GM12878 (cell line): ENCODE data around the gene GSS. TPM values are rescaled to one million over a fixed set of nuclear protein-coding genes. Genes with fewer than 3 reads are reported as not detected.

ENCODE experiments used
- ATAC-seq: fragments of 200-7000 bp; cut with Tn5 transposase; 3 replicates; pipeline ENCODE4 v1.9.1; 2020; ENCODE audit warnings: mild to moderate bottlenecking, moderate library complexity
- BruUV-seq: library from RNA; stranded (reverse); fragments of 400-500 nt; replicated peaks from 2 replicates; lab custom pipeline; 2021; lab: Mats Ljungman, UMichigan
- CTCF ChIA-PET: fragments of 300-600 bp; sonication (Branson Sonifier 250); formaldehyde crosslinking; extraction: SDS; loops from one replicate; lab custom pipeline; 2021; ENCODE audit warnings: inconsistent platforms; lab: Yijun Ruan, JAX
- POLR2A ChIA-PET: fragments of 350-600 bp; formaldehyde crosslinking; extraction: SDS; loops from one replicate; lab custom pipeline; 2021; ENCODE audit warnings: inconsistent platforms; lab: Charles Lee
- RAD21 ChIA-PET: fragments of 300-600 bp; sonication (Branson Sonifier 250); formaldehyde crosslinking; loops from one replicate; lab custom pipeline; 2023; ENCODE audit warnings: antibody characterized with exemption; ENCODE audit not compliant: unreplicated experiment; lab: Charles Lee
- SMC1A ChIA-PET: fragments of 300-600 bp; sonication (Branson Sonifier 250); formaldehyde crosslinking; loops from one replicate; lab custom pipeline; 2023; ENCODE audit not compliant: unreplicated experiment, uncharacterized antibody; lab: Charles Lee
- DNase-seq: peaks from one replicate; pipeline ENCODE4 v3.0.0-alpha.2; 2011; ENCODE audit warnings: low read depth, low spot score
- FAIRE-seq: peaks from 3 replicates; lab custom pipeline; 2011; peaks lifted over from hg19 to GRCh38; lab: Jason Lieb, UNC
- H2AFZ ChIP-seq: 2 replicates; pipeline ENCODE4 v1.6.0; 2011; ENCODE audit warnings: low read depth, low read length, control low read depth; ENCODE audit not compliant: control insufficient read depth
- H3K27ac ChIP-seq: 2 replicates; pipeline ENCODE4 v1.5.1; 2011; ENCODE audit warnings: control low read depth; ENCODE audit not compliant: control insufficient read depth, insufficient read depth
- H3K27me3 ChIP-seq, 2 experiments: replicated peaks in 1 of 2; 2 replicates each; pipeline versions ENCODE4 v1.6.0 to v1.6.1; 2011; ENCODE audit warnings: low read length in 1 of 2; ENCODE audit not compliant: control insufficient read depth in 2 of 2, insufficient read depth in 2 of 2
- H3K36me3 ChIP-seq, 2 experiments: 2 replicates each; pipeline ENCODE4 v1.5.1; 2011; ENCODE audit warnings: low read length in 1 of 2; ENCODE audit not compliant: control insufficient read depth in 2 of 2, insufficient read depth in 2 of 2
- H3K4me1 ChIP-seq: 2 replicates; pipeline ENCODE4 v1.6.1; 2011; ENCODE audit warnings: mild to moderate bottlenecking, low read length, moderate library complexity, mixed read lengths; ENCODE audit not compliant: control insufficient read depth, insufficient read depth
- H3K4me2 ChIP-seq: 2 replicates; pipeline ENCODE4 v1.6.0; 2011; ENCODE audit warnings: control low read depth; ENCODE audit not compliant: control insufficient read depth, insufficient read depth
- H3K4me3 ChIP-seq: fragments of 200-600 bp; sonication (generic); 2 replicates; pipeline ENCODE4 v1.5.1; 2016
- H3K79me2 ChIP-seq: 2 replicates; pipeline ENCODE4 v1.6.0; 2011; ENCODE audit warnings: low read length; ENCODE audit not compliant: control insufficient read depth, insufficient read depth
- H3K9ac ChIP-seq: 2 replicates; pipeline ENCODE4 v1.8.0; 2011; ENCODE audit warnings: low read length, control low read depth, mixed read lengths; ENCODE audit not compliant: control insufficient read depth, insufficient read depth
- H3K9me3 ChIP-seq: replicated peaks from 3 replicates; pipeline ENCODE4 v1.5.1; 2011; ENCODE audit warnings: mild to moderate bottlenecking, low read length; ENCODE audit not compliant: control insufficient read depth, insufficient read depth
- H4K20me1 ChIP-seq: 2 replicates; pipeline ENCODE4 v1.6.0; 2011; ENCODE audit not compliant: control insufficient read depth, insufficient read depth
- HDAC2 ChIP-seq: fragments of 200-600 bp; sonication (generic); IDR thresholded peaks from 2 replicates; pipeline ENCODE4 v1.6.1; 2017
- STAT1 ChIP-seq: fragments of 450-650 bp; conservative IDR thresholded peaks from 2 replicates; pipeline ENCODE4 v1.6.1; 2014; ENCODE audit warnings: antibody characterized with exemption, mild to moderate bottlenecking
- YBX1 ChIP-seq: fragments of 450-650 bp; IDR thresholded peaks from 2 replicates; pipeline ENCODE4 v1.6.1; 2016; ENCODE audit warnings: antibody characterized with exemption
- ZBED1 ChIP-seq: IDR thresholded peaks from 2 replicates; pipeline ENCODE4 v1.6.1; 2016; ENCODE audit warnings: borderline replicate concordance
- ZNF622 ChIP-seq: fragments of 450-650 bp; IDR thresholded peaks from 2 replicates; pipeline ENCODE4 v1.6.1; 2017; ENCODE audit warnings: mild to moderate bottlenecking, inconsistent platforms
- WGBS: methylation state at CpG from one replicate; pipeline ENCODE4 v1.1.6; 2016; ENCODE audit warnings: low lambda C conversion rate; ENCODE audit not compliant: insufficient replicate concordance, insufficient coverage; ENCODE audit errors: missing lambda C conversion rate; 5-methylcytosine and 5-hydroxymethylcytosine counted together
- in situ Hi-C: fragments of 300-500 bp; cut with MboI; formaldehyde crosslinking; loops from 9 replicates; pipeline ENCODE4 v1.14.3; 2018; ENCODE audit warnings: mixed read lengths
- intact Hi-C: fragments of 100-400 bp; cut with micrococcal nuclease; formaldehyde crosslinking; loops from one replicate; pipeline ENCODE4 v1.14.2; 2022; ENCODE audit not compliant: unreplicated experiment
- polyA plus RNA-seq, 11 experiments: library from polyadenylated mRNA; depleted of rRNA in 4 of 11; unstranded in 6 of 11; stranded (reverse) in 5 of 11; fragments of >200 nt; fragmentation: Nextera tagmentation in 4 of 11; fragmentation: Illumina TruSeq in 1 of 11; extraction: Ambion mirVana in 4 of 11; extraction: Trizol in 1 of 11; gene quantifications; 1 replicate in 1 of 11; 2 replicates in 10 of 11; pipeline versions ENCODE4 v1.2.1 to v1.2.3, GENCODE V29; 2011 to 2016; ENCODE audit warnings: inconsistent platforms in 2 of 11, missing spikeins in 2 of 11, low read depth in 1 of 11
- total RNA-seq, 4 experiments: library from RNA; depleted of rRNA in 3 of 4; stranded (reverse); fragments of >200 nt in 3 of 4; fragmentation: Illumina TruSeq in 1 of 4; extraction: Trizol in 1 of 4; gene quantifications; 2 replicates each; pipeline versions ENCODE4 v1.2.1 to v1.2.3, GENCODE V29; 2013 to 2021
- TF ChIP-seq, protein P1 (sequence below): fragments of 450-650 bp; IDR thresholded peaks from 2 replicates; pipeline ENCODE4 v1.6.1; 2017; ENCODE audit warnings: mild to moderate bottlenecking, moderate library complexity

GSS gene
- total and polyA plus RNA-seq, 10 of the 15 experiments (the other 5 are each of a cell fraction or from before 2014, with no cell fraction given): 12.7 to 120 (median 67.4) TPM

DNA sequence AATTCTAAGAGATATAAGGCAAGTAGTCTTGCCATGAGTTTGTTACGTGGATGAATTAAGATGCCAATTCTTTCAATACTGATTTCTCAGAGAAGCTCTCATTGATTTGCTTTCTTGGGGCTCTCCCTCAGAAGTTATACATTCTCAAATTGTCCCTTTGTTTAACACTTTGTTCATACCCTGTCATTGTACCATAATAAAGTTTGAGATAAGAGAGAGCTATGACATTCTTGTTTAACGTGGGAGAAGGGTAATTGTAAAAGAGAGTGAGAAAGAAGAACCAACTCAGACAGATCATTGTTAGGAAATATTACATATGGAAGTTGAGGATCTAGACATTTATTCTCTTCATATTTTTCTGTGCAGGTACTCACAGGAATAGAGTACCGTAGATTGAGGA is 60.1 kb downstream of the GSS start:
- Histone ChIP-seq H3K79me2 (no peaks in the 10 kb centered on the region), H3K4me1 (peaks cover 9% of the 10 kb centered on the region; the same call in 1 of the 2 replicates), H3K27me3 (no peaks in the 10 kb centered on the region), H4K20me1 (no peaks in the 10 kb centered on the region), H3K4me2 (no peak overlapping the region), H3K27ac (no peak overlapping the region), H3K36me3 (no peaks in the 10 kb centered on the region), H2AFZ (no peak overlapping the region), H3K9me3 (no peaks in the 10 kb centered on the region), H3K4me3 (no peak overlapping the region), H3K9ac (no peak overlapping the region)
- no peak for TF ChIP-seq ZNF622
- TF ChIP-seq, protein P1, sequence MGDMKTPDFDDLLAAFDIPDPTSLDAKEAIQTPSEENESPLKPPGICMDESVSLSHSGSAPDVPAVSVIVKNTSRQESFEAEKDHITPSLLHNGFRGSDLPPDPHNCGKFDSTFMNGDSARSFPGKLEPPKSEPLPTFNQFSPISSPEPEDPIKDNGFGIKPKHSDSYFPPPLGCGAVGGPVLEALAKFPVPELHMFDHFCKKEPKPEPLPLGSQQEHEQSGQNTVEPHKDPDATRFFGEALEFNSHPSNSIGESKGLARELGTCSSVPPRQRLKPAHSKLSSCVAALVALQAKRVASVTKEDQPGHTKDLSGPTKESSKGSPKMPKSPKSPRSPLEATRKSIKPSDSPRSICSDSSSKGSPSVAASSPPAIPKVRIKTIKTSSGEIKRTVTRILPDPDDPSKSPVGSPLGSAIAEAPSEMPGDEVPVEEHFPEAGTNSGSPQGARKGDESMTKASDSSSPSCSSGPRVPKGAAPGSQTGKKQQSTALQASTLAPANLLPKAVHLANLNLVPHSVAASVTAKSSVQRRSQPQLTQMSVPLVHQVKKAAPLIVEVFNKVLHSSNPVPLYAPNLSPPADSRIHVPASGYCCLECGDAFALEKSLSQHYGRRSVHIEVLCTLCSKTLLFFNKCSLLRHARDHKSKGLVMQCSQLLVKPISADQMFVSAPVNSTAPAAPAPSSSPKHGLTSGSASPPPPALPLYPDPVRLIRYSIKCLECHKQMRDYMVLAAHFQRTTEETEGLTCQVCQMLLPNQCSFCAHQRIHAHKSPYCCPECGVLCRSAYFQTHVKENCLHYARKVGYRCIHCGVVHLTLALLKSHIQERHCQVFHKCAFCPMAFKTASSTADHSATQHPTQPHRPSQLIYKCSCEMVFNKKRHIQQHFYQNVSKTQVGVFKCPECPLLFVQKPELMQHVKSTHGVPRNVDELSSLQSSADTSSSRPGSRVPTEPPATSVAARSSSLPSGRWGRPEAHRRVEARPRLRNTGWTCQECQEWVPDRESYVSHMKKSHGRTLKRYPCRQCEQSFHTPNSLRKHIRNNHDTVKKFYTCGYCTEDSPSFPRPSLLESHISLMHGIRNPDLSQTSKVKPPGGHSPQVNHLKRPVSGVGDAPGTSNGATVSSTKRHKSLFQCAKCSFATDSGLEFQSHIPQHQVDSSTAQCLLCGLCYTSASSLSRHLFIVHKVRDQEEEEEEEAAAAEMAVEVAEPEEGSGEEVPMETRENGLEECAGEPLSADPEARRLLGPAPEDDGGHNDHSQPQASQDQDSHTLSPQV: no peak
- intact Hi-C loops (no loop called here), in situ Hi-C loops (no loop called here)
- BruUV-seq: no TSS peak
- SMC1A ChIA-PET: no interaction called here
- CTCF ChIA-PET: no interaction called here
- POLR2A ChIA-PET: no interaction called here
- no peak for DNase-seq
- no peak for ATAC-seq
- 63% methylated on average over 3 of the region's 3 CpGs for WGBS
- FAIRE-seq: no peak
- RAD21 ChIA-PET: no interaction called here

DNA sequence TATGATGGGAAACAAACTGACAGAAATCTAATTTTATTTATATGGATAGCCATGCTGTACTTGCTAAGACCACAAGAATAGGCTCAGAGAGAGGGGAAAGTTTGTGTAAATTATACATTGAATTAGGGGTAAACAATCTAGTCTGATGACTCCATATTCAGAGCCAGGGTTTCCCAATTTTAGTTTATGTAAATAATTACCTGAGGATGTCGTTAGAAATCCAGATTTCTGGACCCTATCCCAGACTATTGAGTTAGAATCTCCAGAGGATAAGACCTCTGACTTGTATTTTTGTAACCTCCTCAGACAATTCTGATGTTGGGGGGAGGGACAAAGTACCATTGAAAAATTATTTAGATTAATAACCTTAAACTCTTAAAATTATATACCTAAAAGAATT is 60.9 kb downstream of the GSS start:
- no peaks in the 10 kb centered on the region for H3K9me3 ChIP-seq
- DNase-seq: no peak
- no peak overlapping the region for H3K4me3 ChIP-seq
- H3K36me3 ChIP-seq: no peaks in the 10 kb centered on the region
- no peaks in the 10 kb centered on the region for H3K79me2 ChIP-seq
- no peak overlapping the region for H3K27ac ChIP-seq
- WGBS: 5% methylated on average over 1 of the region's 1 CpG
- intact Hi-C loops: no loop called here
- ATAC-seq: no peak
- H3K9ac ChIP-seq: no peak overlapping the region
- no TSS peak for BruUV-seq
- no peak for FAIRE-seq
- POLR2A ChIA-PET: no interaction called here
- no peak overlapping the region for H3K4me2 ChIP-seq
- TF ChIP-seq STAT1 (no peak), YBX1 (no peak), ZBED1 (no peak), HDAC2 (no peak)
- no peaks in the 10 kb centered on the region for H3K27me3 ChIP-seq
- RAD21 ChIA-PET: no interaction called here
- H2AFZ ChIP-seq: no peak overlapping the region
- SMC1A ChIA-PET: no interaction called here
- no peaks in the 10 kb centered on the region for H4K20me1 ChIP-seq
- CTCF ChIA-PET: no interaction called here
- peaks cover 9% of the 10 kb centered on the region; the same call in 1 of the 2 replicates for H3K4me1 ChIP-seq
- in situ Hi-C loops: no loop called here
